K562 (cell line): Measurements from ENCODE around the gene MYADM. TPM values are rescaled to one million over a fixed set of nuclear protein-coding genes. Genes with fewer than 3 reads are reported as not detected.

Experiments
- ATAC-seq: fragments of 200-7000 bp; cut with Tn5 transposase; 3 replicates; pipeline ENCODE4 v1.9.1; 2020; ENCODE audit warnings: moderate library complexity
- BruUV-seq: library from RNA; stranded (reverse); fragments of 400-500 nt; replicated peaks from 2 replicates; lab custom pipeline; 2021; lab: Mats Ljungman, UMichigan
- CTCF ChIA-PET: fragments of 300-600 bp; formaldehyde crosslinking; extraction: SDS; loops from one replicate; lab custom pipeline; 2021; ENCODE audit warnings: low intra/inter-chr PET ratio; lab: Yijun Ruan, JAX
- POLR2A ChIA-PET: fragments of 300-600, 350-650 bp; sonication (Branson Sonifier 250); formaldehyde crosslinking; extraction: SDS; loops from one replicate; lab custom pipeline; 2021; ENCODE audit warnings: antibody characterized with exemption, inconsistent platforms; lab: Yijun Ruan, JAX
- DNase-seq, 4 experiments: peaks; one replicate each; pipeline versions ENCODE4 v3.0.0 to v3.0.0-alpha.2; 2011 to 2018; ENCODE audit warnings: low spot score in 3 of 4, mixed read lengths in 3 of 4; ENCODE audit errors: extremely low read depth in 1 of 4
- FAIRE-seq: peaks from 2 replicates; lab custom pipeline; 2011; peaks lifted over from hg19 to GRCh38; lab: Jason Lieb, UNC
- H2AFZ ChIP-seq: 2 replicates; pipeline ENCODE4 v1.6.0; 2011; ENCODE audit warnings: low read depth, low read length, control low read depth, inconsistent platforms
- H3K27ac ChIP-seq: fragments of 200-600 bp; 3 replicates; pipeline ENCODE4 v1.8.0; 2011; ENCODE audit warnings: low read depth, mild to moderate bottlenecking, control low read depth, inconsistent platforms, low read length, moderate library complexity, mixed read lengths; ENCODE audit errors: extremely low read depth
- H3K27me3 ChIP-seq, 2 experiments: fragments of 300-600 bp in 1 of 2; 2 replicates in 1 of 2; 3 replicates in 1 of 2; pipeline versions ENCODE4 v1.6.0 to v1.8.0; 2011; ENCODE audit warnings: inconsistent platforms in 2 of 2, low read length in 2 of 2, mild to moderate bottlenecking in 1 of 2, mixed read lengths in 1 of 2, moderate library complexity in 1 of 2; ENCODE audit not compliant: control insufficient read depth in 2 of 2, insufficient read depth in 2 of 2
- H3K36me3 ChIP-seq: fragments of 300-600 bp; 3 replicates; pipeline ENCODE4 v1.8.0; 2011; ENCODE audit warnings: mild to moderate bottlenecking, low read length, inconsistent platforms; ENCODE audit not compliant: control insufficient read depth, insufficient read depth
- H3K4me1 ChIP-seq, 2 experiments: fragments of 200-600 bp in 1 of 2; replicated peaks in 1 of 2; 2 replicates in 1 of 2; 3 replicates in 1 of 2; pipeline versions ENCODE4 v1.5.1 to v1.8.0; 2011; ENCODE audit warnings: inconsistent platforms in 2 of 2, low read length in 2 of 2, mild to moderate bottlenecking in 1 of 2, mixed read lengths in 1 of 2, moderate library complexity in 1 of 2; ENCODE audit not compliant: control insufficient read depth in 2 of 2, insufficient read depth in 2 of 2
- H3K4me2 ChIP-seq: 2 replicates; pipeline ENCODE4 v1.6.1; 2011; ENCODE audit warnings: low read length, control low read depth, inconsistent platforms, mixed read lengths; ENCODE audit not compliant: insufficient read depth
- H3K4me3 ChIP-seq: fragments of 200-600 bp; sonication (generic), shearing (Covaris generic); 2 replicates; pipeline ENCODE4 v1.5.1; 2016; ENCODE audit warnings: control low read depth, inconsistent platforms
- H3K79me2 ChIP-seq: fragments of 200-600 bp; 3 replicates; pipeline ENCODE4 v1.8.0; 2011; ENCODE audit warnings: low read length, inconsistent platforms; ENCODE audit not compliant: control insufficient read depth, insufficient read depth
- H3K9ac ChIP-seq, 2 experiments: 2 replicates each; pipeline versions ENCODE4 v1.6.0 to v1.6.1; 2011; ENCODE audit warnings: low read depth in 2 of 2, low read length in 2 of 2, control low read depth in 1 of 2, inconsistent platforms in 1 of 2, mild to moderate bottlenecking in 1 of 2, mixed read lengths in 1 of 2; ENCODE audit not compliant: insufficient read depth in 1 of 2
- H3K9me1 ChIP-seq: one replicate; pipeline ENCODE4 v1.6.0; 2011; ENCODE audit warnings: inconsistent platforms, mild to moderate bottlenecking, low read length, moderate library complexity; ENCODE audit not compliant: control insufficient read depth, insufficient read depth
- H3K9me3 ChIP-seq: replicated peaks from 2 replicates; pipeline ENCODE4 v1.5.1; 2011; ENCODE audit warnings: low read depth, low read length, inconsistent platforms; ENCODE audit not compliant: control insufficient read depth, insufficient read depth
- H4K20me1 ChIP-seq: replicated peaks from 2 replicates; pipeline ENCODE4 v1.6.1; 2011; ENCODE audit warnings: low read length, inconsistent platforms, mixed read lengths; ENCODE audit not compliant: control insufficient read depth, insufficient read depth
- E2F6 ChIP-seq, 2 experiments: IDR thresholded peaks; 2 replicates each; pipeline ENCODE4 v1.6.1; 2011; ENCODE audit warnings: borderline replicate concordance in 1 of 2, control low read depth in 1 of 2, low read depth in 1 of 2, low read length in 1 of 2, mild to moderate bottlenecking in 1 of 2, mixed read lengths in 1 of 2, moderate library complexity in 1 of 2; ENCODE audit not compliant: insufficient read depth in 1 of 2, insufficient read length in 1 of 2, poor library complexity in 1 of 2, severe bottlenecking in 1 of 2; ENCODE audit errors: extremely low read depth in 1 of 2
- KAT2B ChIP-seq: IDR thresholded peaks from one replicate; pipeline ENCODE4 v1.6.1; 2012; ENCODE audit warnings: low read depth, mild to moderate bottlenecking, control low read depth, inconsistent platforms, low read length, moderate library complexity
- PHF8 ChIP-seq: fragments of 200-600 bp; sonication (generic); IDR thresholded peaks from 2 replicates; pipeline ENCODE4 v1.6.1; 2012; ENCODE audit warnings: mixed run types, mild to moderate bottlenecking, inconsistent platforms, low read length, moderate library complexity, borderline replicate concordance
- POLR2G ChIP-seq: fragments of 200-400 bp; formaldehyde crosslinking; IDR thresholded peaks from 2 replicates; pipeline ENCODE4 v1.6.1; 2017; ENCODE audit warnings: low read depth, mild to moderate bottlenecking, antibody characterized with exemption, low read length, moderate library complexity
- ZFX ChIP-seq: sonication (generic); formaldehyde crosslinking; IDR thresholded peaks from 2 replicates; pipeline ENCODE4 v1.8.0; 2022; ENCODE audit warnings: mild to moderate bottlenecking, missing genetic modification reagents, moderate library complexity
- ZNF707 ChIP-seq: fragments of 250-450 bp; sonication (Bioruptor Pico); conservative IDR thresholded peaks from 2 replicates; pipeline ENCODE4 v1.8.0; 2022; ENCODE audit warnings: inconsistent platforms, mild to moderate bottlenecking, moderate library complexity
- WGBS: fragments of 100-300 bp; shearing (Covaris generic); methylation state at CpG from one replicate; pipeline ENCODE4 v1.1.6; 2016; ENCODE audit warnings: low coverage, mixed read lengths; ENCODE audit not compliant: insufficient coverage; ENCODE audit errors: missing lambda C conversion rate; 5-methylcytosine and 5-hydroxymethylcytosine counted together
- in situ Hi-C: fragments of 300-500 bp; cut with MboI; formaldehyde crosslinking; loops from 4 replicates; pipeline ENCODE4 v1.15.0; 2018; ENCODE audit warnings: inconsistent platforms, mixed read lengths
- intact Hi-C: fragments of 100-400 bp; cut with micrococcal nuclease; formaldehyde crosslinking; loops from 2 replicates; pipeline ENCODE4 v1.14.2; 2022
- polyA plus RNA-seq, 8 experiments: library from polyadenylated mRNA; depleted of rRNA in 4 of 8; stranded (reverse) in 5 of 8; unstranded in 3 of 8; fragments of >200 nt; fragmentation: Nextera tagmentation in 2 of 8; fragmentation: Illumina TruSeq in 1 of 8; extraction: Ambion mirVana in 2 of 8; extraction: Trizol in 1 of 8; gene quantifications; 2 replicates each; pipeline versions ENCODE4 v1.2.1 to v1.2.3, GENCODE V29; 2011 to 2014; ENCODE audit warnings: inconsistent platforms in 1 of 8, missing spikeins in 1 of 8
- total RNA-seq, 7 experiments: library from RNA; depleted of rRNA in 6 of 7; stranded (reverse); fragments of >200 nt in 6 of 7; fragmentation: Illumina TruSeq in 2 of 7; extraction: Trizol in 2 of 7; gene quantifications; 2 replicates each; pipeline versions ENCODE4 v1.2.1 to v1.2.3, GENCODE V29; 2011 to 2021; ENCODE audit warnings: low replicate concordance in 1 of 7
- TF ChIP-seq, protein P1 (sequence below): sonication (generic); formaldehyde crosslinking; IDR thresholded peaks from 2 replicates; pipeline ENCODE4 v1.8.1; 2023; ENCODE audit warnings: mild to moderate bottlenecking, missing genetic modification reagents

Gene MYADM
- total and polyA plus RNA-seq, 9 of the 15 experiments (the other 6 are each of a cell fraction or from before 2014, with no cell fraction given) = 4.5 to 70.3 (median 14.4) TPM

- H3K4me2 ChIP-seq = no peak overlapping the region
- peaks cover 6% of the 10 kb centered on the region; the same call in 2 of the 3 replicates for H3K36me3 ChIP-seq
- BruUV-seq = no TSS peak
- H3K4me3 ChIP-seq = no peak overlapping the region
- 56% methylated on average over 15 of the region's 50 CpGs for whole genome bisulfite sequencing
- TF ChIP-seq, protein P1, sequence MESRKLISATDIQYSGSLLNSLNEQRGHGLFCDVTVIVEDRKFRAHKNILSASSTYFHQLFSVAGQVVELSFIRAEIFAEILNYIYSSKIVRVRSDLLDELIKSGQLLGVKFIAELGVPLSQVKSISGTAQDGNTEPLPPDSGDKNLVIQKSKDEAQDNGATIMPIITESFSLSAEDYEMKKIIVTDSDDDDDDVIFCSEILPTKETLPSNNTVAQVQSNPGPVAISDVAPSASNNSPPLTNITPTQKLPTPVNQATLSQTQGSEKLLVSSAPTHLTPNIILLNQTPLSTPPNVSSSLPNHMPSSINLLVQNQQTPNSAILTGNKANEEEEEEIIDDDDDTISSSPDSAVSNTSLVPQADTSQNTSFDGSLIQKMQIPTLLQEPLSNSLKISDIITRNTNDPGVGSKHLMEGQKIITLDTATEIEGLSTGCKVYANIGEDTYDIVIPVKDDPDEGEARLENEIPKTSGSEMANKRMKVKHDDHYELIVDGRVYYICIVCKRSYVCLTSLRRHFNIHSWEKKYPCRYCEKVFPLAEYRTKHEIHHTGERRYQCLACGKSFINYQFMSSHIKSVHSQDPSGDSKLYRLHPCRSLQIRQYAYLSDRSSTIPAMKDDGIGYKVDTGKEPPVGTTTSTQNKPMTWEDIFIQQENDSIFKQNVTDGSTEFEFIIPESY (CRISPR knock-in tag) = peak; percentile 50; the same call in 1 of the 2 replicates
- TF ChIP-seq PHF8 (0 out of 2 replicates have a peak, but pooled peaks have one; percentile 23), ZNF707 (no peak), ZFX (CRISPR knock-in tag) (peak; percentile 60), KAT2B (no peak), POLR2G (0 out of 2 replicates have a peak, but pooled peaks have one; percentile 35), E2F6 (IDR thresholded peaks at IDR 0.05; ENCODE audit: borderline replicate concordance in 1 of 2, extremely low read depth in 1 of 2, insufficient read depth in 1 of 2, insufficient read length in 1 of 2, low read depth in 1 of 2, low read length in 1 of 2, poor library complexity in 1 of 2, severe bottlenecking in 1 of 2) (peak in 1 of 2 experiments; percentile 10)
- DNase-seq (peak; percentile 41 to 46 (median 43)), ATAC-seq (no peak), FAIRE-seq (no peak)
- H3K79me2 ChIP-seq = peaks cover 26% of the 10 kb centered on the region
- peak overlapping the region; percentile 40; the same call in 1 of the 2 replicates for H2AFZ ChIP-seq
- ChIA-PET POLR2A (interaction anchor here (0.7 to 2.6 kb wide), 2 partner anchors 10 to 12 kb away, joined by 3 to 27 read pairs; no protein-coding TSS in a partner anchor), CTCF (no interaction called here)
- H4K20me1 ChIP-seq = 0 out of 2 replicates have a peak, but pooled peaks cover 5% of the 10 kb centered on the region
- H3K27me3 ChIP-seq = peaks cover 9 to 24% of the 10 kb centered on the region in 2 experiments; a peak in 3 of 5 replicates
- H3K9ac ChIP-seq = peak overlapping the region in 1 of 2 experiments; percentile 84; a peak in 2 of 4 replicates
- in situ Hi-C loops = no loop called here
- peaks cover 22 to 46% of the 10 kb centered on the region in 2 experiments; a peak in 4 of 5 replicates for H3K4me1 ChIP-seq
- H3K9me1 ChIP-seq = peaks cover 4% of the 10 kb centered on the region
- intact Hi-C loops = no loop called here
- H3K27ac ChIP-seq = peak overlapping the region; percentile 76; the same call in 1 of the 3 replicates
- H3K9me3 ChIP-seq = no peaks in the 10 kb centered on the region
Observed at GRCh38 chr19:53865918-53866864, 1.5 kb upstream of the MYADM start.
